ENCODE results near the gene XPNPEP2. TPM values are rescaled to one million over a fixed set of nuclear protein-coding genes. Genes with fewer than 3 reads are reported as not detected.

Gene XPNPEP2
- total and polyA plus RNA-seq, 9 of the 15 experiments (the other 6 are each of a cell fraction or from before 2014, with no cell fraction given), result 0.03 to 0.19 (median 0.09) TPM; not detected in 5

Small RNA genes within 50 kb of the gene (small RNA-seq; reads per million reads assigned to genes)
- not detected for gene RF00017

Other genes with a start within 250 kb of the XPNPEP2 start
- 1.1 and 1.7 TPM in 2 replicates for gene SMARCA1, start 215.5 kb upstream of the XPNPEP2 start, total RNA-seq (2014; rRNA removed)
- gene SMARCA1, start 215.5 kb upstream of the XPNPEP2 start, total RNA-seq (2014; rRNA removed; fragmentation: Illumina TruSeq; extraction: Trizol), result 2.0 and 2.6 TPM in 2 replicates
- gene SMARCA1, start 215.5 kb upstream of the XPNPEP2 start, total RNA-seq (2015; rRNA removed; fragmentation: Illumina TruSeq; extraction: Trizol), result 3.0 and 3.1 TPM in 2 replicates
- 1.7 TPM in 2 replicates for gene SMARCA1, start 215.5 kb upstream of the XPNPEP2 start, total RNA-seq (2021)
- 0.68 and 2.9 TPM in 2 replicates for gene SMARCA1, start 215.5 kb upstream of the XPNPEP2 start, polyA plus RNA-seq (2011; rRNA removed)
- 1.8 and 2.4 TPM in 2 replicates for gene SMARCA1, start 215.5 kb upstream of the XPNPEP2 start, polyA plus RNA-seq (2014; fragmentation: Illumina TruSeq; extraction: Trizol)
- under 1 TPM; 0.42 to 0.52 TPM for gene SMARCA1, start 215.5 kb upstream of the XPNPEP2 start, polyA plus RNA-seq (2014; fragmentation: Nextera tagmentation; extraction: Ambion mirVana)
- gene SMARCA1, start 215.5 kb upstream of the XPNPEP2 start, polyA plus RNA-seq (2014; rRNA removed), result 1.8 and 2.0 TPM in 2 replicates
- 5.9 and 6.1 TPM in 2 replicates for gene OCRL, start 198.7 kb upstream of the XPNPEP2 start, total RNA-seq (2014; rRNA removed)
- 11.7 and 13.2 TPM in 2 replicates for gene OCRL, start 198.7 kb upstream of the XPNPEP2 start, total RNA-seq (2014; rRNA removed; fragmentation: Illumina TruSeq; extraction: Trizol)
- 10.6 and 11.9 TPM in 2 replicates for gene OCRL, start 198.7 kb upstream of the XPNPEP2 start, total RNA-seq (2015; rRNA removed; fragmentation: Illumina TruSeq; extraction: Trizol)
- gene OCRL, start 198.7 kb upstream of the XPNPEP2 start, total RNA-seq (2021), result 12.3 and 12.4 TPM in 2 replicates
- 20.0 and 23.4 TPM in 2 replicates for gene OCRL, start 198.7 kb upstream of the XPNPEP2 start, polyA plus RNA-seq (2011; rRNA removed)
- gene OCRL, start 198.7 kb upstream of the XPNPEP2 start, polyA plus RNA-seq (2014; fragmentation: Illumina TruSeq; extraction: Trizol), result 15.0 and 16.0 TPM in 2 replicates
- 1 to 10 TPM; 2.2 to 3.7 TPM for gene OCRL, start 198.7 kb upstream of the XPNPEP2 start, polyA plus RNA-seq (2014; fragmentation: Nextera tagmentation; extraction: Ambion mirVana)
- gene OCRL, start 198.7 kb upstream of the XPNPEP2 start, polyA plus RNA-seq (2014; rRNA removed), result 14.3 and 14.4 TPM in 2 replicates
- gene APLN, start 84.0 kb upstream of the XPNPEP2 start, total RNA-seq (2014; rRNA removed), result not detected in 2 replicates
- not detected in 2 replicates for gene APLN, start 84.0 kb upstream of the XPNPEP2 start, total RNA-seq (2014; rRNA removed; fragmentation: Illumina TruSeq; extraction: Trizol)
- gene APLN, start 84.0 kb upstream of the XPNPEP2 start, total RNA-seq (2015; rRNA removed; fragmentation: Illumina TruSeq; extraction: Trizol), result 0.08 TPM in 1 of 2 replicates, not detected in the other
- 0.04 TPM in 1 of 2 replicates, not detected in the other for gene APLN, start 84.0 kb upstream of the XPNPEP2 start, total RNA-seq (2021)
- not detected in 2 replicates for gene APLN, start 84.0 kb upstream of the XPNPEP2 start, polyA plus RNA-seq (2011; rRNA removed)
- gene APLN, start 84.0 kb upstream of the XPNPEP2 start, polyA plus RNA-seq (2014; fragmentation: Illumina TruSeq; extraction: Trizol), result 0.06 TPM in 1 of 2 replicates, not detected in the other
- gene APLN, start 84.0 kb upstream of the XPNPEP2 start, polyA plus RNA-seq (2014; fragmentation: Nextera tagmentation; extraction: Ambion mirVana), result not detected
- gene APLN, start 84.0 kb upstream of the XPNPEP2 start, polyA plus RNA-seq (2014; rRNA removed), result 0.04 TPM in 1 of 2 replicates, not detected in the other
- gene SASH3, start 41.0 kb downstream of the XPNPEP2 start, total RNA-seq (2014; rRNA removed), result 0.08 and 0.14 TPM in 2 replicates
- gene SASH3, start 41.0 kb downstream of the XPNPEP2 start, total RNA-seq (2014; rRNA removed; fragmentation: Illumina TruSeq; extraction: Trizol), result 0.06 and 0.07 TPM in 2 replicates
- 0.72 and 1.1 TPM in 2 replicates for gene SASH3, start 41.0 kb downstream of the XPNPEP2 start, total RNA-seq (2015; rRNA removed; fragmentation: Illumina TruSeq; extraction: Trizol)
- 0.34 and 0.35 TPM in 2 replicates for gene SASH3, start 41.0 kb downstream of the XPNPEP2 start, total RNA-seq (2021)
- 0.06 and 0.08 TPM in 2 replicates for gene SASH3, start 41.0 kb downstream of the XPNPEP2 start, polyA plus RNA-seq (2011; rRNA removed)
- 0.10 and 0.14 TPM in 2 replicates for gene SASH3, start 41.0 kb downstream of the XPNPEP2 start, polyA plus RNA-seq (2014; fragmentation: Illumina TruSeq; extraction: Trizol)
- gene SASH3, start 41.0 kb downstream of the XPNPEP2 start, polyA plus RNA-seq (2014; fragmentation: Nextera tagmentation; extraction: Ambion mirVana), result under 1 TPM; 0.03 to 0.06 TPM
- 0.08 and 0.13 TPM in 2 replicates for gene SASH3, start 41.0 kb downstream of the XPNPEP2 start, polyA plus RNA-seq (2014; rRNA removed)
- gene ZDHHC9, start 104.9 kb downstream of the XPNPEP2 start, total RNA-seq (2014; rRNA removed), result 7.2 and 10.8 TPM in 2 replicates
- gene ZDHHC9, start 104.9 kb downstream of the XPNPEP2 start, total RNA-seq (2014; rRNA removed; fragmentation: Illumina TruSeq; extraction: Trizol), result 9.3 and 10.5 TPM in 2 replicates
- 6.4 and 6.8 TPM in 2 replicates for gene ZDHHC9, start 104.9 kb downstream of the XPNPEP2 start, total RNA-seq (2015; rRNA removed; fragmentation: Illumina TruSeq; extraction: Trizol)
- gene ZDHHC9, start 104.9 kb downstream of the XPNPEP2 start, total RNA-seq (2021), result 16.9 and 18.8 TPM in 2 replicates
- gene ZDHHC9, start 104.9 kb downstream of the XPNPEP2 start, polyA plus RNA-seq (2011; rRNA removed), result 13.1 and 18.9 TPM in 2 replicates
- 17.8 and 22.4 TPM in 2 replicates for gene ZDHHC9, start 104.9 kb downstream of the XPNPEP2 start, polyA plus RNA-seq (2014; fragmentation: Illumina TruSeq; extraction: Trizol)
- 1 to 10 TPM; 7.2 to 7.3 TPM for gene ZDHHC9, start 104.9 kb downstream of the XPNPEP2 start, polyA plus RNA-seq (2014; fragmentation: Nextera tagmentation; extraction: Ambion mirVana)
- 8.0 and 9.1 TPM in 2 replicates for gene ZDHHC9, start 104.9 kb downstream of the XPNPEP2 start, polyA plus RNA-seq (2014; rRNA removed)
- gene UTP14A, start 167.2 kb downstream of the XPNPEP2 start, total RNA-seq (2014; rRNA removed), result 66.2 and 70.0 TPM in 2 replicates
- 82.0 and 87.9 TPM in 2 replicates for gene UTP14A, start 167.2 kb downstream of the XPNPEP2 start, total RNA-seq (2014; rRNA removed; fragmentation: Illumina TruSeq; extraction: Trizol)
- gene UTP14A, start 167.2 kb downstream of the XPNPEP2 start, total RNA-seq (2015; rRNA removed; fragmentation: Illumina TruSeq; extraction: Trizol), result 88.7 and 91.0 TPM in 2 replicates
- gene UTP14A, start 167.2 kb downstream of the XPNPEP2 start, total RNA-seq (2021), result 54.6 and 56.2 TPM in 2 replicates
- gene UTP14A, start 167.2 kb downstream of the XPNPEP2 start, polyA plus RNA-seq (2011; rRNA removed), result 22.8 and 36.9 TPM in 2 replicates
- gene UTP14A, start 167.2 kb downstream of the XPNPEP2 start, polyA plus RNA-seq (2014; fragmentation: Illumina TruSeq; extraction: Trizol), result 70.3 and 87.4 TPM in 2 replicates
- gene UTP14A, start 167.2 kb downstream of the XPNPEP2 start, polyA plus RNA-seq (2014; fragmentation: Nextera tagmentation; extraction: Ambion mirVana), result 10 to 100 TPM; 30.5 to 59.9 TPM
- 59.9 and 64.1 TPM in 2 replicates for gene UTP14A, start 167.2 kb downstream of the XPNPEP2 start, polyA plus RNA-seq (2014; rRNA removed)
- 3.3 and 4.5 TPM in 2 replicates for gene BCORL1, start 243.7 kb downstream of the XPNPEP2 start, total RNA-seq (2014; rRNA removed)
- gene BCORL1, start 243.7 kb downstream of the XPNPEP2 start, total RNA-seq (2014; rRNA removed; fragmentation: Illumina TruSeq; extraction: Trizol), result 1.4 and 2.1 TPM in 2 replicates
- 2.1 and 3.3 TPM in 2 replicates for gene BCORL1, start 243.7 kb downstream of the XPNPEP2 start, total RNA-seq (2015; rRNA removed; fragmentation: Illumina TruSeq; extraction: Trizol)
- 26.2 and 29.6 TPM in 2 replicates for gene BCORL1, start 243.7 kb downstream of the XPNPEP2 start, total RNA-seq (2021)
- gene BCORL1, start 243.7 kb downstream of the XPNPEP2 start, polyA plus RNA-seq (2011; rRNA removed), result 1.0 and 1.7 TPM in 2 replicates
- gene BCORL1, start 243.7 kb downstream of the XPNPEP2 start, polyA plus RNA-seq (2014; fragmentation: Illumina TruSeq; extraction: Trizol), result 16.2 and 18.2 TPM in 2 replicates
- under 1 TPM; 0.48 to 0.55 TPM for gene BCORL1, start 243.7 kb downstream of the XPNPEP2 start, polyA plus RNA-seq (2014; fragmentation: Nextera tagmentation; extraction: Ambion mirVana)
- 4.3 and 5.0 TPM in 2 replicates for gene BCORL1, start 243.7 kb downstream of the XPNPEP2 start, polyA plus RNA-seq (2014; rRNA removed)

All from K562 (cell line).